Activated naive CD8-positive, alpha-beta T cell treated with anti-CD3 and anti-CD28 coated beads, Interleukin-2, amount 50 U/mL, for 24 hours (primary cell): ENCODE measurements around the gene EML6.

ENCODE experiments used
- ATAC-seq: fragments of 150-1000 bp; cut with Tn5 transposase; one replicate; pipeline ENCODE4 v1.10.0; 2021
- DNase-seq: peaks from one replicate; pipeline ENCODE4 v3.0.0; 2021
- H3K27ac Mint-ChIP-seq: one replicate; pipeline ENCODE4 v1.8.0; 2021; ENCODE audit warnings: mild to moderate bottlenecking, mixed read lengths
- H3K27me3 Mint-ChIP-seq: one replicate; pipeline ENCODE4 v1.8.0; 2021; ENCODE audit warnings: mixed read lengths
- H3K36me3 Mint-ChIP-seq: one replicate; pipeline ENCODE4 v1.8.0; 2021; ENCODE audit warnings: low read depth, mixed read lengths
- H3K4me1 Mint-ChIP-seq: one replicate; pipeline ENCODE4 v1.8.0; 2021; ENCODE audit warnings: mixed read lengths
- H3K4me3 Mint-ChIP-seq: one replicate; pipeline ENCODE4 v1.8.0; 2021; ENCODE audit warnings: mild to moderate bottlenecking, moderate library complexity, mixed read lengths
- H3K9me3 Mint-ChIP-seq: one replicate; pipeline ENCODE4 v1.8.0; 2021; ENCODE audit warnings: mixed read lengths

Gene EML6

GRCh38 chr2:54916637-54917036 is 193.2 kb downstream of the EML6 start:
- Mint-ChIP-seq H3K4me1 (no peaks in the 10 kb centered on the region), H3K4me3 (no peak overlapping the region), H3K36me3 (no peaks in the 10 kb centered on the region), H3K9me3 (peaks cover 8% of the 10 kb centered on the region), H3K27ac (no peak overlapping the region), H3K27me3 (peaks cover 5% of the 10 kb centered on the region)
- ATAC-seq (no peak), DNase-seq (no peak)

- ATAC-seq (no peak), DNase-seq (no peak)
- peaks cover 12% of the 10 kb centered on the region for H3K9me3 Mint-ChIP-seq
- H3K36me3 Mint-ChIP-seq: no peaks in the 10 kb centered on the region
- no peak overlapping the region for H3K27ac Mint-ChIP-seq
- H3K27me3 Mint-ChIP-seq: peaks cover 5% of the 10 kb centered on the region
- H3K4me1 Mint-ChIP-seq: no peaks in the 10 kb centered on the region
- no peak overlapping the region for H3K4me3 Mint-ChIP-seq
Measured at GRCh38 chr2:54918647-54919280, 195.3 kb downstream of the EML6 start.

- Mint-ChIP-seq H3K27me3 (peaks cover 5% of the 10 kb centered on the region), H3K27ac (no peak overlapping the region)
Measured at GRCh38 chr2:54920660-54921059, 197.2 kb downstream of the EML6 start.

GRCh38 chr2:54924121-54924520 is 200.7 kb downstream of the EML6 start:
- Mint-ChIP-seq H3K4me3 (no peak overlapping the region), H3K36me3 (no peaks in the 10 kb centered on the region), H3K27ac (no peak overlapping the region), H3K27me3 (peaks cover 2% of the 10 kb centered on the region), H3K4me1 (no peaks in the 10 kb centered on the region), H3K9me3 (peaks cover 12% of the 10 kb centered on the region)
- no peak for DNase-seq
- ATAC-seq: no peak

More at GRCh38 chr2:54920660-54921059, 197.2 kb downstream of the EML6 start:
- Mint-ChIP-seq H3K4me1 (no peaks in the 10 kb centered on the region), H3K36me3 (no peaks in the 10 kb centered on the region), H3K9me3 (peaks cover 12% of the 10 kb centered on the region), H3K4me3 (no peak overlapping the region)
- DNase-seq (no peak), ATAC-seq (no peak)

- H3K36me3 Mint-ChIP-seq: no peaks in the 10 kb centered on the region
- no peak for ATAC-seq
- no peaks in the 10 kb centered on the region for H3K4me1 Mint-ChIP-seq
- H3K27ac Mint-ChIP-seq: no peak overlapping the region
- DNase-seq: no peak
- H3K4me3 Mint-ChIP-seq: no peak overlapping the region
- H3K27me3 Mint-ChIP-seq: peaks cover 2% of the 10 kb centered on the region
- peaks cover 12% of the 10 kb centered on the region for H3K9me3 Mint-ChIP-seq
Measured at GRCh38 chr2:54925022-54925421, 201.6 kb downstream of the EML6 start.

GRCh38 chr2:54927085-54927750 is 203.8 kb downstream of the EML6 start:
- peaks cover 1% of the 10 kb centered on the region for H3K27me3 Mint-ChIP-seq
- peaks cover 4% of the 10 kb centered on the region for H3K9me3 Mint-ChIP-seq
- H3K4me1 Mint-ChIP-seq: no peaks in the 10 kb centered on the region
- H3K4me3 Mint-ChIP-seq: no peak overlapping the region
- ATAC-seq: no peak
- no peaks in the 10 kb centered on the region for H3K36me3 Mint-ChIP-seq
- DNase-seq: no peak
- no peak overlapping the region for H3K27ac Mint-ChIP-seq

- no peak for DNase-seq
- Mint-ChIP-seq H3K36me3 (no peaks in the 10 kb centered on the region), H3K27ac (no peak overlapping the region), H3K27me3 (peaks cover 3% of the 10 kb centered on the region), H3K4me3 (no peak overlapping the region), H3K4me1 (no peaks in the 10 kb centered on the region), H3K9me3 (no peaks in the 10 kb centered on the region)
- no peak for ATAC-seq
Measured at GRCh38 chr2:54927751-54928615, 204.5 kb downstream of the EML6 start.

GRCh38 chr2:54928719-54929118 is 205.3 kb downstream of the EML6 start:
- Mint-ChIP-seq H3K4me1 (no peaks in the 10 kb centered on the region), H3K27me3 (peaks cover 3% of the 10 kb centered on the region), H3K36me3 (no peaks in the 10 kb centered on the region), H3K27ac (no peak overlapping the region), H3K4me3 (no peak overlapping the region), H3K9me3 (no peaks in the 10 kb centered on the region)
- DNase-seq (no peak), ATAC-seq (no peak)

- Mint-ChIP-seq H3K4me3 (no peak overlapping the region), H3K27ac (no peak overlapping the region), H3K9me3 (no peaks in the 10 kb centered on the region), H3K36me3 (no peaks in the 10 kb centered on the region), H3K27me3 (peaks cover 3% of the 10 kb centered on the region), H3K4me1 (no peaks in the 10 kb centered on the region)
- DNase-seq (no peak), ATAC-seq (no peak)
Measured at GRCh38 chr2:54931473-54931872, 208.0 kb downstream of the EML6 start.

GRCh38 chr2:54935389-54935788 is 211.9 kb downstream of the EML6 start:
- ATAC-seq (no peak), DNase-seq (no peak)
- Mint-ChIP-seq H3K4me3 (no peak overlapping the region), H3K9me3 (peaks cover 7% of the 10 kb centered on the region), H3K36me3 (no peaks in the 10 kb centered on the region), H3K27me3 (peaks cover 3% of the 10 kb centered on the region), H3K4me1 (no peaks in the 10 kb centered on the region), H3K27ac (no peak overlapping the region)

- ATAC-seq: no peak
- no peak overlapping the region for H3K4me3 Mint-ChIP-seq
- H3K9me3 Mint-ChIP-seq: peaks cover 7% of the 10 kb centered on the region
- H3K27me3 Mint-ChIP-seq: peaks cover 3% of the 10 kb centered on the region
- DNase-seq: no peak
- no peak overlapping the region for H3K27ac Mint-ChIP-seq
- no peaks in the 10 kb centered on the region for H3K36me3 Mint-ChIP-seq
- no peaks in the 10 kb centered on the region for H3K4me1 Mint-ChIP-seq
Measured at GRCh38 chr2:54936766-54937165, 213.3 kb downstream of the EML6 start.

GRCh38 chr2:54939446-54940118 is 216.1 kb downstream of the EML6 start:
- Mint-ChIP-seq H3K36me3 (no peaks in the 10 kb centered on the region), H3K27me3 (no peaks in the 10 kb centered on the region), H3K27ac (no peak overlapping the region), H3K9me3 (peaks cover 7% of the 10 kb centered on the region), H3K4me3 (no peak overlapping the region), H3K4me1 (no peaks in the 10 kb centered on the region)
- no peak for ATAC-seq
- no peak for DNase-seq

- no peak for ATAC-seq
- Mint-ChIP-seq H3K27ac (no peak overlapping the region), H3K27me3 (peaks cover 2% of the 10 kb centered on the region), H3K9me3 (peaks cover 7% of the 10 kb centered on the region), H3K4me1 (peaks cover 6% of the 10 kb centered on the region), H3K4me3 (no peak overlapping the region), H3K36me3 (no peaks in the 10 kb centered on the region)
- no peak for DNase-seq
Measured at GRCh38 chr2:54940723-54941122, 217.3 kb downstream of the EML6 start.

GRCh38 chr2:54941248-54941984 is 218.0 kb downstream of the EML6 start:
- H3K9me3 Mint-ChIP-seq: peaks cover 7% of the 10 kb centered on the region
- H3K27me3 Mint-ChIP-seq: peaks cover 2% of the 10 kb centered on the region
- ATAC-seq (no peak), DNase-seq (no peak)
- H3K4me1 Mint-ChIP-seq: peaks cover 9% of the 10 kb centered on the region
- no peak overlapping the region for H3K27ac Mint-ChIP-seq
- no peaks in the 10 kb centered on the region for H3K36me3 Mint-ChIP-seq
- H3K4me3 Mint-ChIP-seq: no peak overlapping the region
